Activated naive CD4-positive, alpha-beta T cell treated with anti-CD3 and anti-CD28 coated beads for 36 hours (primary cell): ENCODE results near the gene LRRC34. TPM values are rescaled to one million over a fixed set of nuclear protein-coding genes. Genes with fewer than 3 reads are reported as not detected.

ENCODE experiments used
- CTCF ChIA-PET: fragments of 350-600 bp; sonication (Branson Sonifier 250); formaldehyde crosslinking; loops from one replicate; lab custom pipeline; 2021; ENCODE audit warnings: antibody characterized with exemption; lab: Charles Lee
- DNase-seq: peaks from one replicate; pipeline ENCODE4 v3.0.0-alpha.2; 2020
- H3K27ac Mint-ChIP-seq: one replicate; pipeline ENCODE4 v1.8.0; 2021; ENCODE audit warnings: mild to moderate bottlenecking, mixed read lengths
- H3K27me3 Mint-ChIP-seq: one replicate; pipeline ENCODE4 v1.8.0; 2021; ENCODE audit warnings: low read depth, mixed read lengths
- H3K36me3 Mint-ChIP-seq: one replicate; pipeline ENCODE4 v1.8.0; 2021; ENCODE audit warnings: low read depth, mixed read lengths
- H3K4me1 Mint-ChIP-seq: one replicate; pipeline ENCODE4 v1.8.0; 2021; ENCODE audit warnings: low read depth, mixed read lengths
- H3K4me3 Mint-ChIP-seq: one replicate; pipeline ENCODE4 v1.8.0; 2021; ENCODE audit warnings: mild to moderate bottlenecking, moderate library complexity, mixed read lengths
- H3K9me3 Mint-ChIP-seq: one replicate; pipeline ENCODE4 v1.8.0; 2021; ENCODE audit warnings: mixed read lengths
- intact Hi-C: fragments of 100-400 bp; cut with micrococcal nuclease; formaldehyde crosslinking; loops from one replicate; pipeline ENCODE4 v1.15.1; 2023
- total RNA-seq, 2 experiments: library from RNA; stranded (reverse); gene quantifications; one replicate each; pipeline ENCODE4 v1.2.3, GENCODE V29; 2021

The LRRC34 gene
- total RNA-seq, 2 experiments from 2014 or later = 3.8 to 3.9 TPM

DNA sequence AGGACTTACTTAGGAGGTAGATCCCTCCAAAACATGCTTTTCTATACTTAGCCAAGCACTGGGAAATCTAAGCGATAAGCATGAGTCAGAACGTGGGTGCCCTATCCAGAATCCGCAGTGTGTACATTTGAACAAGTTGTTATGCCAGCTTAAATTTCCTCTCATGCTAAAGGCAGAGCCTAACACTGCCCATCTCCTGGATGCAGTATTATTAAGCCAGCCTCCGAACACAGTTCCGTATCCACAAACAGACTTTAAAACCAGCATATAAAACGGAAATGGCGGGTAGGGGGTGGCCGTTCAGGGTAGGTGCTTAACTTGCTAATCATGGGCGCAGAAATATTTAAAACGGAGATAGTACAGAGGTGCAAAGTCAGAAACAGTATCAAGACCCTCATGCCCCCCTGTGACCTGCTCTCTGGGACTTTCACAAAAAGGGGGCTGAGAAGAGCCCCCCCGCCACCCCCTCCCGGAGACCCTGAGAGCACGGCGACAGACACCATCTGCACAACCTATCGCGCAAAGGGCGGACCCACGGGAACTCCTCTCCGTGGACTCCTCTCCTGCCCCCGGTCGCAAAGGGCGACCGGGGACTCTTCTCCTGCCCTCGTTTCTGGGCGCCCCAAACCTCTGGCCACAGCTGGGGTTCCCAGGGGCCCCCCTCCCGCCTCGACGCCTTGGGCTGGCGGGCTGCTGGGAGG is 923 bp downstream of the LRRC34 start:
- CTCF ChIA-PET = no interaction called here

DNA sequence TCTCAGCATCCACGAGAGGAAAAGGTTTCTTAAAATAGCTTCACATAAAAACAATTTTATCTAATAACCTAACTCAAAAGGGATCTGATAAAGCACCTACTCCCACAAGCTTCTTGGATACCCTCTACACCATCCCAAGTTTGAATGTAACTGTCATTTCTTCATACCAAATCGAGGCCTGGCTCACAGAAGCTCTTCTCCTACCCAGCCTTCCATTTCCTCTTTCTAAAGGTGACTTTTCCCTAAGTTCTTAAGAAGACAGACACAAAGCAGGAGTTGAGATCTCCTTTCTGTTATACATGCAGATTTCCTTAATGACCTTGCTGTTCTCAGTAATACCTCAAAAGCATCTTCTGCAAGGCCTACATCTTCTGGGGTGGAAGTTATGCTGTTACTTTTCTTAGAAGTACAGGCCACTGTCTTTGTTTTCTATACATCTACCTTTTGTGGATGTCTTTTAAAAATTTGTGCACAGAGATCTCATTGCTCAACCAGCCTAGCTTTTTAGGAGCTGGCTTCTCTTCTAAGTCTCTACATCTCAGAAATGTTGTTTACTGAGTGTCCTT is 3.4 kb downstream of the LRRC34 start:
- no peak overlapping the region for H3K27ac Mint-ChIP-seq
- no peak for DNase-seq

More for the DNA sequence above, 923 bp downstream of the LRRC34 start:
- H3K4me3 Mint-ChIP-seq = peak overlapping the region; percentile 82
- H3K9me3 Mint-ChIP-seq = peaks cover 9% of the 10 kb centered on the region
- H3K4me1 Mint-ChIP-seq = peaks cover 19% of the 10 kb centered on the region
- H3K36me3 Mint-ChIP-seq = peaks cover 5% of the 10 kb centered on the region
- intact Hi-C loops = loop anchor here (2.0 to 5.0 kb wide), 5 partner anchors 136 to 1096 kb away; partner anchors contain the start of genes EIF5A2, MECOM and PHC3
- peak; percentile 28 for DNase-seq
- H3K27me3 Mint-ChIP-seq = no peaks in the 10 kb centered on the region
- H3K27ac Mint-ChIP-seq = peak overlapping the region; percentile 52

DNA sequence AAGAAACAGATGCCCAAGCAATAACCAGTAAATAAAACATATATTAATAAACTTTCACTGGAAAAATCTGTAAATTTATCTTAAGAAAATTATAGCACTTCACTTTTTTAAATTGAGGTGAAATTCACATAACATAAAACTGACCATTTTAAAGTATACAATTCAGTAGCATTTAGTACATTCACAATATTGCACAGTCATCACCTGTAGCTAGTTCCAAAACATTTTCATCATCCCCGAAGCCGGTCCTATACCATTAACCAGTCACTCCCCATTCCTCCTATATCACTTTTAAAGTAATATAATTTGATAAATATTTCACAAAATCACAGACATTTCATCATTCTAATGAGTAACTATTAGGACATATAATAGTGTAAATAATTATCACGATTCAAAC is 8.0 kb downstream of the LRRC34 start:
- CTCF ChIA-PET = no interaction called here
- intact Hi-C loops = no loop called here

More for the DNA sequence above, 3.4 kb downstream of the LRRC34 start:
- H3K9me3 Mint-ChIP-seq = no peaks in the 10 kb centered on the region
- no peaks in the 10 kb centered on the region for H3K36me3 Mint-ChIP-seq
- H3K27me3 Mint-ChIP-seq = no peaks in the 10 kb centered on the region
- H3K4me3 Mint-ChIP-seq = no peak overlapping the region
- peaks cover 18% of the 10 kb centered on the region for H3K4me1 Mint-ChIP-seq
- CTCF ChIA-PET = interaction anchor here (0.6 to 1.7 kb wide), 3 partner anchors 53 to 157 kb away, joined by 3 to 4 read pairs (median 4); no protein-coding TSS in a partner anchor
- intact Hi-C loops = no loop called here

DNA sequence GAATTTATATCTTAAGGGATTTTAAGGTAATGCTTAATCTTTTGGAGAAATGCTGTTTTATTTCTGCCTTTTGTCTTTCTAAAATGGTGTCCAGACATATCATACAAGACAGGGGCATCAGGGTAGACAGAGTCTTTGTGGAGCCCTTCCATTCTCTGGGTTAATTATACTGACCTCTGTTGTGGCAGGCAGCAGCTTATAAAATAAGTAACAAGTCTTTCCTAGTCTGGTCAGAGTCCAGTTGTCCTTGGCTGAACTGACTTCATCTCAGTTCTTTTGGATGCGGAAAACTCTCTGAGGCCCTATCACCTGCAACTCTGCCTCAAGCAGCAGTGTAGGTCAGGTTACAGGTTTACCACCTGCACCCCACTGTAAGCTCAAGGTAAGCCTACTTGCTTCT is 20.3 kb downstream of the LRRC34 start:
- CTCF ChIA-PET = no interaction called here
- H3K27me3 Mint-ChIP-seq = no peaks in the 10 kb centered on the region
- H3K4me1 Mint-ChIP-seq = no peaks in the 10 kb centered on the region
- intact Hi-C loops = no loop called here
- peaks cover 18% of the 10 kb centered on the region for H3K36me3 Mint-ChIP-seq
- no peak overlapping the region for H3K4me3 Mint-ChIP-seq
- H3K27ac Mint-ChIP-seq = no peak overlapping the region
- no peak for DNase-seq
- no peaks in the 10 kb centered on the region for H3K9me3 Mint-ChIP-seq

More for the DNA sequence above, 8.0 kb downstream of the LRRC34 start:
- H3K36me3 Mint-ChIP-seq = peaks cover 6% of the 10 kb centered on the region
- no peak for DNase-seq
- H3K9me3 Mint-ChIP-seq = no peaks in the 10 kb centered on the region
- no peak overlapping the region for H3K4me3 Mint-ChIP-seq
- no peak overlapping the region for H3K27ac Mint-ChIP-seq
- no peaks in the 10 kb centered on the region for H3K27me3 Mint-ChIP-seq
- no peaks in the 10 kb centered on the region for H3K4me1 Mint-ChIP-seq

DNA sequence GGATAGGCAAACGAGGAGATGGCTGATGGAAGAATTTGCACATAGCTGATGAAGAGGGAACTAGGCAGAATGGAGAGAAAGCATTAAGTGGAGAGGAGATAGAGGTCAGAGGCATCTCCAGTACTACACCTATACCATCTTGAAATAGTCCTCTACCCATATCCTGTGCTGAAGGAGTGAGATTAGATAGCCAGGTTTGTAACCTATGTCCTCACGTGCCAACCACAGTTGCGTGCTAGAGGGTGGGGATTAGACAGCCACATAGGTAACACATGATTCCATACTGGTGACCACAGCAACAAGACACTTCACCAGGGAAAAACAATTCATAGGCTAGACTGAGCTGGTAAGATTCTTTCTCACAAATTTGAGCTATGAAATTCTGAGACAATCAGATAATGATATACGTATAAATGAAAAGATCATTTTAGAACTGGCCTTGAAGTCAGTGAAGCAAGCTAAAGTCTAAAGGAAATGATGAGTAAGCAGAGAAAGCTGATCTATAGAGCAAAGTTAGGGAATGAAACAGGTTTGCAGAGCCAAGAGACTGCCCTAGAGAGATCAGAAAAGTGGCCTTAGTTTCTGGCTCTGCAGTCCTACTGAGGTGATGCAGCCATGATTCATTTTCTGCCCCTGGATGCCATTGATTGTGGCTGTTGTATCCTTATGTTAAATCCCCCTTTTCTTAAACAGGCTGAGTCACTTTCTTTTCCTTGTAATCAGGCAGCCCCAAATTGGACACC is 21.8 kb downstream of the LRRC34 start:
- Mint-ChIP-seq H3K36me3 (peaks cover 29% of the 10 kb centered on the region), H3K27me3 (no peaks in the 10 kb centered on the region), H3K9me3 (no peaks in the 10 kb centered on the region), H3K4me1 (no peaks in the 10 kb centered on the region), H3K27ac (no peak overlapping the region), H3K4me3 (no peak overlapping the region)
- no peak for DNase-seq
- CTCF ChIA-PET = interaction anchor here (0.6 kb wide), 1 partner anchor 531 kb away, joined by 5 read pairs; no protein-coding TSS in a partner anchor
- intact Hi-C loops = loop anchor here (2.0 kb wide), 1 partner anchor 14 kb away; no protein-coding TSS in a partner anchor

DNA sequence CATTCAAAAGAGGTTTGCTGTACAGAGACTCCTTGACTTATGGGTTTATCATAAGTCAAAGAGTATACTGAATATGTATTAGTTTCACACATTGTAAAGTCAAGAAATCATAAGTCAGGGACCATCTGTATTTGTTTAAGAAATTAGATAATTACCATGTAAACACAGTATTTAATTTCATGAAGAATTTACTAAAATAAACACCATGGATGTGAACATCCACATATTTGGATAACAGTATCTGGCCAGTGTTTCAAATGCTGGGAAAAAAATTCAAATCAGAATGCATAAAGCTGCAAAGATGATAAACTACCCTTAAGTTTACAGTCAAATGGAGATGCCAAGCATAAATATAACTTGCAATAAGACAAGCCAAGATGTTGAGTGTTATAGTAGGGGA is 22.5 kb downstream of the LRRC34 start:
- CTCF ChIA-PET = no interaction called here
- H3K36me3 Mint-ChIP-seq = peaks cover 33% of the 10 kb centered on the region
- no peak for DNase-seq
- H3K4me3 Mint-ChIP-seq = no peak overlapping the region
- peaks cover 3% of the 10 kb centered on the region for H3K4me1 Mint-ChIP-seq
- intact Hi-C loops = loop anchor here (2.0 kb wide), 1 partner anchor 13 kb away; no protein-coding TSS in a partner anchor
- H3K27me3 Mint-ChIP-seq = no peaks in the 10 kb centered on the region
- no peak overlapping the region for H3K27ac Mint-ChIP-seq
- no peaks in the 10 kb centered on the region for H3K9me3 Mint-ChIP-seq

DNA sequence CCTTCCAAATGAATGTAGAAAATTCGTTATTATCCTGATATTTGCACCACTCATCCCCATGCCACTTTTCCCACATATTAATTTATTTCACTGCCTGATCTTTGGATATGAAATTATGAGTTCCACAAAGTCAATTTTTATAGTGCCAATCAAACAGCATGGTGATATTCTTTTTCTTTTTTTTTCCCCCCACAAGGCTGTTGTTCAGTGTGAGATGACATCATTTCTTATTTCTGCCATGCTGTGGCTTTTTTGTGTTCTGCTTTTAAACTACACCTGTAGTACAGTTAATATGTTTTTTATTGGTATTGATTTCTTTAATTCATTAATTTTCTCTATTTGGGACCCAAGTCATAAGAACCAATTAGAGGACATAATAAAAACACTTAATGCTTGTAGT is 24.9 kb downstream of the LRRC34 start:
- peaks cover 31% of the 10 kb centered on the region for H3K36me3 Mint-ChIP-seq
- H3K9me3 Mint-ChIP-seq = no peaks in the 10 kb centered on the region
- no peak overlapping the region for H3K27ac Mint-ChIP-seq
- CTCF ChIA-PET = no interaction called here
- intact Hi-C loops = no loop called here
- peaks cover 3% of the 10 kb centered on the region for H3K4me1 Mint-ChIP-seq
- no peaks in the 10 kb centered on the region for H3K27me3 Mint-ChIP-seq
- no peak overlapping the region for H3K4me3 Mint-ChIP-seq
- DNase-seq = no peak

DNA sequence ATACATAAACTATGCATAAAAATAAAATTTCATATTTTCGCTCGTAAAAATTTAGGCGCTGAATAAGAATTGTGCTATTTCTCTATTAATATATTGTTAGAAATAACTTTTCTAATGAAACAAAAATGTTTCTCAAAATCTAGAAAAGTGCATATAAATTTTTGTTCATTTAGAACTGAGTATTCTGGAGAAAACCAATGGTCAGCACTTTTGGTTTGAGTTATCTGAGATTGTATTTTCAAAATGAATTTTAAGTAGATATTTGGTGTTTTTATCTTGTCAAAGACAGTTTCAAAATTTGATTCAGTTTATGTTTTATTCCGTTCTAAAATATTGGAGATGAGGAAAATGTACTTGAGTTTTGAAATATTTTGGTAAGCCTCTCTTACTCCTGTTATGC is 25.6 kb downstream of the LRRC34 start:
- no peak overlapping the region for H3K27ac Mint-ChIP-seq
- peaks cover 32% of the 10 kb centered on the region for H3K36me3 Mint-ChIP-seq
- H3K4me1 Mint-ChIP-seq = peaks cover 3% of the 10 kb centered on the region
- no peaks in the 10 kb centered on the region for H3K27me3 Mint-ChIP-seq
- no peaks in the 10 kb centered on the region for H3K9me3 Mint-ChIP-seq
- DNase-seq = no peak
- CTCF ChIA-PET = no interaction called here
- intact Hi-C loops = no loop called here
- H3K4me3 Mint-ChIP-seq = no peak overlapping the region

DNA sequence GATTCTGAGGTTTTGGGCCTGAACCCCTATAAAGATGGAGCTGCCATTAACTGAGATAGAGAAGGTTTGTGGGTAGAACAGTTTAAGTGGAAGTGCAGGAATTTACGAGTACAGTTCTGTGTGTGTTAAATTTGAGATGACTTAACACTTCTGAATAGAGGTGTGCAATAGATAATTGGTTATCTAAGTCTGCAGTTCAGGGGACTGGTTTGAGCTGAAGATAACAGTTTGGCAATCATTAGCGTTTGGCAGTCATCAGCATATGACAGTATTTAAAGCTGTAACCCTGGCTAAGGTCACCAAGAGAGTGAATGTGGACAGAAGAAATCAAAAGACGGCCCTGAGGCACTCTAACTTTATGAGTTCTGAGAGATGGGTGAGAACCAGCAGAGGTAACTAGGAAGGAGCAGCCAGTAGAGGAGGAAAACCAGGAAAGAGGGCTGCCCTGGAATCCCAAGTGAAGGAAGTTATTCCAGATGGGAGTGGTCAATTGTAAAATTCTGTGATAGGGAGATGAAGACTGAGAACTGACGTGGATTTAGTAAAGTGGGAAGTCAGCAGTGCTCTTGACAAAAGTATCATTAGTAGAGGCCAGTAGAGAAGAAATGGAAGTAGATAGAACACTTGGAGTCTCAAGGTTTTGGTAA is 31.4 kb downstream of the LRRC34 start:
- intact Hi-C loops = no loop called here
- Mint-ChIP-seq H3K27ac (no peak overlapping the region), H3K4me1 (peaks cover 33% of the 10 kb centered on the region), H3K9me3 (no peaks in the 10 kb centered on the region), H3K36me3 (peaks cover 40% of the 10 kb centered on the region), H3K27me3 (no peaks in the 10 kb centered on the region), H3K4me3 (no peak overlapping the region)
- DNase-seq = no peak
- CTCF ChIA-PET = no interaction called here

DNA sequence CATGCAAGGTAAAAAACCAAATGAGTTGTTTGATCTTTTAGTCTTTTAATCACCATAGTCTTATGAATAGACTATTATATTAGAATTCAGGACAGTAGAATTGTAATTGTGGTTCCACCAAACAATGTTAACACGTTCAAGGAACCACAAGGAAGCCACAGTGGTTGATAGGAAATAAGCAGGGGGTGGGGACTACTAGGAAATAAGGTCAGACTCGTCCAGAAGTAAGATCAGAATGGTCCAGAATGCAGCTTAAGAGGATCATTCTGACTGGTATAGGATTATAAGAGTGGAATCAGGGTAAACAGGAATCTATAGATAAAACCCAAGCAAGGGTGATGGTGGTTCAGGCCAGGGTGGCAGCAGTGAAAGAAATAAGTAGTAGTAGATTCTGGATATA is 32.0 kb downstream of the LRRC34 start:
- H3K4me3 Mint-ChIP-seq = no peak overlapping the region
- H3K36me3 Mint-ChIP-seq = peaks cover 39% of the 10 kb centered on the region
- intact Hi-C loops = no loop called here
- no peaks in the 10 kb centered on the region for H3K9me3 Mint-ChIP-seq
- CTCF ChIA-PET = interaction anchor here (0.6 kb wide), 2 partner anchors 37 to 63 kb away, joined by 3 read pairs; no protein-coding TSS in a partner anchor
- peaks cover 36% of the 10 kb centered on the region for H3K4me1 Mint-ChIP-seq
- H3K27me3 Mint-ChIP-seq = no peaks in the 10 kb centered on the region
- H3K27ac Mint-ChIP-seq = no peak overlapping the region
- no peak for DNase-seq

DNA sequence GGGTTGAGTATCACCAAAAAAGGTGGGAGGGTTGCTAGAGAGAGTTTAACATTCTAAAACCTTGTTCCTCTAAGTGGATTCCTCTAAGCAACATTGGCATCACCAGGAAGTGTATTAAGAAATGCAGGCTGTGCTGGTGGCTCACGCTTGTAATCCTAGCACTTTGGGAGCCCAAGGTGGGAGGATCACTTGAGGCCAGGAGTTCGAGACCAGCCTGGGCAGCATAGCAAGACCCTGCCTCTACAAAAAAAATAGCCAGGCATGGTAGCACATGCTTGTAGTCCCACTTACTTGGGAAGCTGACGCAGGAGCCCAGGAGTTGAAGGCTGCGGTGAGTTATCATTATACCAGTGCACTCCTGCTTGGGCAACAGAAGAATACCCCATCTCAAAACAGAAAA is 34.9 kb downstream of the LRRC34 start:
- H3K4me1 Mint-ChIP-seq = peaks cover 50% of the 10 kb centered on the region
- CTCF ChIA-PET = no interaction called here
- peaks cover 41% of the 10 kb centered on the region for H3K36me3 Mint-ChIP-seq
- H3K27ac Mint-ChIP-seq = no peak overlapping the region
- DNase-seq = no peak
- no peaks in the 10 kb centered on the region for H3K9me3 Mint-ChIP-seq
- intact Hi-C loops = loop anchor here (2.0 kb wide), 1 partner anchor 13 kb away; no protein-coding TSS in a partner anchor
- no peaks in the 10 kb centered on the region for H3K27me3 Mint-ChIP-seq
- H3K4me3 Mint-ChIP-seq = no peak overlapping the region

DNA sequence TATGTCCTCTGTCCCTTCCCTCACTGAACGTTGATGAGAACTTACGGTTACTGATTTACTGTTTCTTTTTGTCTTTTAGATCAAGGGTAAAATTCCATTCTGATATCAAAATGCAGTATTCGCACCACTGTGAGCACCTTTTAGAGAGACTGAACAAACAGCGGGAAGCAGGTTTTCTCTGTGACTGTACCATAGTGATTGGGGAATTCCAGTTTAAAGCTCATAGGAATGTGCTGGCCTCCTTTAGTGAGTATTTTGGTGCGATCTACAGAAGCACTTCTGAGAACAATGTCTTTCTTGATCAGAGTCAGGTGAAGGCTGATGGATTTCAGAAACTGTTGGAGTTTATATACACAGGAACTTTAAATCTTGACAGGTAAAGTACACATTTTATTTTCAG is 38.5 kb downstream of the LRRC34 start:
- Mint-ChIP-seq H3K4me1 (peaks cover 41% of the 10 kb centered on the region), H3K27ac (peak overlapping the region; percentile 97), H3K27me3 (no peaks in the 10 kb centered on the region), H3K36me3 (peaks cover 22% of the 10 kb centered on the region), H3K9me3 (no peaks in the 10 kb centered on the region), H3K4me3 (peak overlapping the region; percentile 94)
- no peak for DNase-seq
- intact Hi-C loops = no loop called here
- CTCF ChIA-PET = interaction anchor here (0.6 kb wide), 1 partner anchor 12 kb away, joined by 3 read pairs; no protein-coding TSS in a partner anchor
